ENCODE measurements around the gene RAB8A. TPM values are rescaled to one million over a fixed set of nuclear protein-coding genes. Genes with fewer than 3 reads are reported as not detected.
A peak's percentile ranks its signal among the peaks of the same experiment; 100 is the strongest.
"Not testable (repeated sequence)": the region's sequence is repeated elsewhere in the genome, so short reads cannot be mapped to it uniquely, and the experiment has no call there.

RAB8A gene
- total and polyA plus RNA-seq, 4 experiments from 2014 or later: 83.9 to 96.8 (median 86.2) TPM

GRCh38 chr19:16168465-16169081 is 56.9 kb downstream of the RAB8A start:
- Histone ChIP-seq H3K27ac (ENCODE audit: low read depth, low read length) (no peak overlapping the region), H3K4me1 (ENCODE audit: insufficient read depth, low read length) (no peaks in the 10 kb centered on the region), H3K9me3 (ENCODE audit: control insufficient read depth in 1 of 2, low read length in 2 of 2) (no peaks in the 10 kb centered on the region), H3K27me3 (ENCODE audit: insufficient read depth, low read length) (no peaks in the 10 kb centered on the region), H3K36me3 (ENCODE audit: insufficient read depth, low read length) (no peaks in the 10 kb centered on the region), H3K4me3 (ENCODE audit: low read length in 2 of 2) (no peak overlapping the region)
- DNase-seq: no peak
- CTCF ChIA-PET (ENCODE audit: partially characterized antibody): no interaction called here
- Mint-ChIP-seq H3K4me1 (peaks cover 0 to 3% (median 0%) of the 10 kb centered on the region in 4 donors), H3K9me3 (peaks cover 0 to 4% (median 0%) of the 10 kb centered on the region in 8 donors), H3K27ac (peak overlapping the region in 1 of 7 donors; percentile 36), H3K4me3 (no peak overlapping the region), H3K27me3 (no peaks in the 10 kb centered on the region), H3K36me3 (no peaks in the 10 kb centered on the region)
- POLR2A ChIA-PET (ENCODE audit: partially characterized antibody): no interaction called here
- intact Hi-C loops (cut with micrococcal nuclease): no loop called here

DNA sequence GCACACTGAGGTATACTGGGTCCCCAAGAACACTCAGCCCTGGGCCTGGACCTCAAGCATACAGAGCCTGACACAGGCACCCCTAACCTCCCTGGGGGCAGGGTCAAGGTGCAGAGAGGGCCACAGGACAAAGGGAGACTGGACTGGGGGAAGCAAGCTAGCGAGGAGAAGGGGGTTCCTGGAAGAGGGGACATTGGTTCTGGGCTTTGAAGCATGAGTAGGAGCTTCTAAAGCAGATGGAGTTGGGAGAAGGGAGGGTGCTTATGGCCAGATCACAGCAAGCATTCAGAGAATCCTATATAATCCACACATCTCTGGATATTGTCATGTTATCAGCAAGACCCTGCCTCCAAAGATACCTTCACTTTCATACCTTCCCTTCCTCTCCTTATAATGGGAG is 58.4 kb downstream of the RAB8A start:
- Mint-ChIP-seq H3K27ac (peak overlapping the region in 1 of 7 donors; percentile 30), H3K4me1 (peaks cover 0 to 3% (median 0%) of the 10 kb centered on the region in 4 donors), H3K9me3 (peaks cover 0 to 3% (median 0%) of the 10 kb centered on the region in 8 donors), H3K36me3 (no peaks in the 10 kb centered on the region), H3K4me3 (no peak overlapping the region), H3K27me3 (no peaks in the 10 kb centered on the region)
- POLR2A ChIA-PET (ENCODE audit: partially characterized antibody): interaction anchor here (1.1 kb wide), 1 partner anchor 57 kb away, joined by 3 read pairs; no protein-coding TSS in a partner anchor
- CTCF ChIA-PET (ENCODE audit: partially characterized antibody): no interaction called here
- Histone ChIP-seq H3K4me1 (ENCODE audit: insufficient read depth, low read length) (no peaks in the 10 kb centered on the region), H3K27me3 (ENCODE audit: insufficient read depth, low read length) (no peaks in the 10 kb centered on the region), H3K27ac (ENCODE audit: low read depth, low read length) (no peak overlapping the region), H3K9me3 (ENCODE audit: control insufficient read depth in 1 of 2, low read length in 2 of 2) (no peaks in the 10 kb centered on the region), H3K36me3 (ENCODE audit: insufficient read depth, low read length) (no peaks in the 10 kb centered on the region), H3K4me3 (ENCODE audit: low read length in 2 of 2) (no peak overlapping the region)
- no peak for DNase-seq
- intact Hi-C loops (cut with micrococcal nuclease): no loop called here

DNA sequence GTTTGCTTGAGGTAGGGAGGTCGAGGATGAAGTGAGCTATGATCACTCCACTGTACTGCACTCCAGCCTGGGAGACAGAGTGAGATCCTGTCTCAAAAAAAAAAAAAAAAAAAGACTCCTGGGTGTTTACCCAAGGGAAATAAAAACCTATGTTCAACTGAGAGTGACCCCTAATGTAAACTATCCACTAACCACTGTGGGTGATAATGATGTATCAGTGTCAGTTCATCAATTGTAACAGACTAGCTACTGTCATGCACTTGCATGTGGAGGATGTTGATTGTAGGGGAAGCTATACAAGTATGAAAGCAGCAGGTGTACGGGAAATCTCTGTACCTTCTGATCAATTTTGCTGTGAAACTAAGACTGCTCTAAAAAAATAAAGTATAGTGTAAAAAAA is 64.3 kb downstream of the RAB8A start:
- Mint-ChIP-seq H3K27me3 (peaks cover 0 to 1% of the 10 kb centered on the region in 2 donors), H3K36me3 (no peaks in the 10 kb centered on the region), H3K9me3 (no peaks in the 10 kb centered on the region), H3K27ac (no peak overlapping the region), H3K4me3 (no peak overlapping the region), H3K4me1 (no peaks in the 10 kb centered on the region)
- Histone ChIP-seq H3K27me3 (ENCODE audit: insufficient read depth, low read length) (no peaks in the 10 kb centered on the region), H3K36me3 (ENCODE audit: insufficient read depth, low read length) (no peaks in the 10 kb centered on the region), H3K4me1 (ENCODE audit: insufficient read depth, low read length) (no peaks in the 10 kb centered on the region), H3K4me3 (ENCODE audit: low read length in 2 of 2) (no peak overlapping the region), H3K27ac (ENCODE audit: low read depth, low read length) (no peak overlapping the region), H3K9me3 (ENCODE audit: control insufficient read depth in 1 of 2, low read length in 2 of 2) (no peaks in the 10 kb centered on the region)
- ChIA-PET CTCF (ENCODE audit: partially characterized antibody) (interaction anchor here (1.0 kb wide), 1 partner anchor 134 kb away, joined by 3 read pairs; no protein-coding TSS in a partner anchor), POLR2A (ENCODE audit: partially characterized antibody) (interaction anchor here (0.6 kb wide), 2 partner anchors 21 to 544 kb away, joined by 3 read pairs; no protein-coding TSS in a partner anchor)
- intact Hi-C loops (cut with micrococcal nuclease): no loop called here
- DNase-seq: no peak

- H3K27ac Mint-ChIP-seq; DNase-seq; H3K4me3 ChIP-seq (ENCODE audit: low read length in 2 of 2); H3K36me3 Mint-ChIP-seq; H3K9me3 Mint-ChIP-seq; intact Hi-C loops (cut with micrococcal nuclease); H3K27ac ChIP-seq (ENCODE audit: low read depth, low read length); H3K27me3 ChIP-seq (ENCODE audit: insufficient read depth, low read length); POLR2A ChIA-PET (ENCODE audit: partially characterized antibody); H3K9me3 ChIP-seq (ENCODE audit: control insufficient read depth in 1 of 2, low read length in 2 of 2); H3K4me1 Mint-ChIP-seq; H3K27me3 Mint-ChIP-seq; H3K4me3 Mint-ChIP-seq; H3K36me3 ChIP-seq (ENCODE audit: insufficient read depth, low read length); H3K4me1 ChIP-seq (ENCODE audit: insufficient read depth, low read length): not testable (repeated sequence)
- CTCF ChIA-PET (ENCODE audit: partially characterized antibody): interaction anchor here (2.8 to 6.2 kb wide), 2 partner anchors 114 to 137 kb away, joined by 11 to 38 read pairs; no protein-coding TSS in a partner anchor
Measured at GRCh38 chr19:16178866-16179265, 67.2 kb downstream of the RAB8A start.

DNA sequence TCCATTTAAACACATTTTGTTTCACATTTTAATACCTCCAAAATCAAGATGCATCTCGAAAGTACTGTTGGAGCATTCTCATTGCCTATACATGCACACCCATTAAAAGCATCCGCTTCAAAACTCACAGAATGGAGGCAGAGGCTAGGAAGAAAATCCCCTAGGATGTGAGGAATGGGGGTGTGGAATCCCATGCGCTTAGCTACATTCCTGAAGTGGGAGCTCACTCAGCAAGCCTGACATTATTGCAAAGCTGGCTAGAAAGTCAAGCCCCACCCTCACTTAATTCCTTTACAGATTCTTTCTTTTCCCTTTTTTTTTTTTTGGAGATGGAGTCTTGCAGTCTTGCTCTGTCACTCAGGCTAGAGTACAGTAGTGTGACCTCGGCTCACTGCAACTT is 68.9 kb downstream of the RAB8A start:
- H3K36me3 Mint-ChIP-seq: peaks cover 5 to 7% of the 10 kb centered on the region in 2 donors
- POLR2A ChIA-PET (ENCODE audit: partially characterized antibody): no interaction called here
- intact Hi-C loops (cut with micrococcal nuclease): no loop called here
- no peaks in the 10 kb centered on the region for H3K36me3 ChIP-seq (ENCODE audit: insufficient read depth, low read length)
- H3K4me3 Mint-ChIP-seq: no peak overlapping the region
- H3K9me3 ChIP-seq (ENCODE audit: control insufficient read depth in 1 of 2, low read length in 2 of 2): no peaks in the 10 kb centered on the region
- no peak overlapping the region for H3K27ac Mint-ChIP-seq
- no peaks in the 10 kb centered on the region for H3K27me3 ChIP-seq (ENCODE audit: insufficient read depth, low read length)
- no peak overlapping the region for H3K27ac ChIP-seq (ENCODE audit: low read depth, low read length)
- no peak for DNase-seq
- H3K9me3 Mint-ChIP-seq: no peaks in the 10 kb centered on the region
- H3K4me3 ChIP-seq (ENCODE audit: low read length in 2 of 2): no peak overlapping the region
- CTCF ChIA-PET (ENCODE audit: partially characterized antibody): interaction anchor here (1.1 to 6.2 kb wide), 7 partner anchors 9 to 369 kb away, joined by 3 to 38 read pairs (median 3); no protein-coding TSS in a partner anchor
- peaks cover 1 to 2% of the 10 kb centered on the region in 2 donors for H3K27me3 Mint-ChIP-seq
- H3K4me1 Mint-ChIP-seq: peaks cover 7 to 17% (median 12%) of the 10 kb centered on the region in 4 donors
- H3K4me1 ChIP-seq (ENCODE audit: insufficient read depth, low read length): peaks cover 14% of the 10 kb centered on the region

Other genes with a start within 250 kb of the RAB8A start
- gene CYP4F2, start 213.8 kb upstream of the RAB8A start, total RNA-seq: not detected
- not detected for gene CYP4F2, start 213.8 kb upstream of the RAB8A start, polyA plus RNA-seq
- gene CYP4F11, start 177.4 kb upstream of the RAB8A start, total RNA-seq: not detected
- not detected for gene CYP4F11, start 177.4 kb upstream of the RAB8A start, polyA plus RNA-seq
- gene OR10H4, start 162.9 kb upstream of the RAB8A start, total RNA-seq: not detected
- not detected for gene OR10H4, start 162.9 kb upstream of the RAB8A start, polyA plus RNA-seq
- 10 to 100 TPM; 94.7 to 96.8 TPM for gene TPM4, start 35.4 kb upstream of the RAB8A start, total RNA-seq
- 100 to 1,000 TPM in 1 of 2 donors, 10 to 100 TPM in 1; 76.7 to 134 TPM for gene TPM4, start 35.4 kb upstream of the RAB8A start, polyA plus RNA-seq
- gene HSH2D, start 31.8 kb downstream of the RAB8A start, total RNA-seq: 10 to 100 TPM; 17.8 to 18.8 TPM
- gene HSH2D, start 31.8 kb downstream of the RAB8A start, polyA plus RNA-seq: 10 to 100 TPM in 1 of 2 donors, 1 to 10 TPM in 1; 5.5 to 12.6 TPM
- not detected for gene CIB3, start 61.6 kb downstream of the RAB8A start, total RNA-seq
- not detected for gene CIB3, start 61.6 kb downstream of the RAB8A start, polyA plus RNA-seq
- 10 to 100 TPM; 50.9 to 51.7 TPM for gene FAM32A, start 73.5 kb downstream of the RAB8A start, total RNA-seq
- gene FAM32A, start 73.5 kb downstream of the RAB8A start, polyA plus RNA-seq: 100 to 1,000 TPM; 113 to 128 TPM
- 100 to 1,000 TPM; 107 TPM for gene AP1M1, start 86.0 kb downstream of the RAB8A start, total RNA-seq
- 100 to 1,000 TPM; 127 to 147 TPM for gene AP1M1, start 86.0 kb downstream of the RAB8A start, polyA plus RNA-seq
- 100 to 1,000 TPM; 425 to 437 TPM for gene KLF2, start 212.9 kb downstream of the RAB8A start, total RNA-seq
- 100 to 1,000 TPM; 120 to 300 TPM for gene KLF2, start 212.9 kb downstream of the RAB8A start, polyA plus RNA-seq